Endodermal cell (in vitro differentiated cells): Measurements from ENCODE around the gene PTOV1. TPM values are rescaled to one million over a fixed set of nuclear protein-coding genes. Genes with fewer than 3 reads are reported as not detected.

Source experiments
- DNase-seq: peaks from one replicate; pipeline ENCODE4 v3.0.0-alpha.2; 2017
- H3K27ac ChIP-seq: 2 replicates; pipeline ENCODE4 v1.5.1; 2013; ENCODE audit warnings: mild to moderate bottlenecking, low read depth, low read length, moderate library complexity
- H3K27me3 ChIP-seq: 2 replicates; pipeline ENCODE4 v1.6.1; 2013; ENCODE audit warnings: mild to moderate bottlenecking, low read length, moderate library complexity; ENCODE audit not compliant: insufficient read depth, control insufficient read depth, poor library complexity, severe bottlenecking
- H3K36me3 ChIP-seq: 2 replicates; pipeline ENCODE4 v1.7.0; 2013; ENCODE audit warnings: mild to moderate bottlenecking, low read length, moderate library complexity; ENCODE audit not compliant: control insufficient read depth, insufficient read depth
- H3K4me1 ChIP-seq: one replicate; pipeline ENCODE4 v1.7.0; 2013; ENCODE audit warnings: low read length; ENCODE audit not compliant: control insufficient read depth, insufficient read depth
- H3K4me3 ChIP-seq: 2 replicates; pipeline ENCODE4 v1.5.1; 2013; ENCODE audit warnings: mild to moderate bottlenecking, low read length, moderate library complexity
- H3K9ac ChIP-seq: 2 replicates; pipeline ENCODE4 v1.6.1; 2013; ENCODE audit warnings: mild to moderate bottlenecking, low read length, moderate library complexity; ENCODE audit not compliant: poor library complexity, severe bottlenecking; ENCODE audit errors: extremely low read depth
- H3K9me3 ChIP-seq: 2 replicates; pipeline ENCODE4 v1.6.1; 2013; ENCODE audit warnings: mild to moderate bottlenecking, low read length, moderate library complexity; ENCODE audit not compliant: control insufficient read depth
- H3K27ac Mint-ChIP-seq: 2 replicates; pipeline ENCODE4 v1.8.0; 2020; ENCODE audit warnings: mixed read lengths
- H3K27me3 Mint-ChIP-seq: 2 replicates; pipeline ENCODE4 v1.8.0; 2021; ENCODE audit warnings: mild to moderate bottlenecking, mixed read lengths; ENCODE audit not compliant: insufficient read depth
- H3K36me3 Mint-ChIP-seq: 2 replicates; pipeline ENCODE4 v1.8.0; 2020; ENCODE audit warnings: low read depth, mixed read lengths
- H3K4me1 Mint-ChIP-seq: 2 replicates; pipeline ENCODE4 v1.8.0; 2020; ENCODE audit warnings: mixed read lengths
- H3K4me3 Mint-ChIP-seq: 2 replicates; pipeline ENCODE4 v1.8.0; 2020; ENCODE audit warnings: mild to moderate bottlenecking, moderate library complexity, mixed read lengths
- H3K9me3 Mint-ChIP-seq: 2 replicates; pipeline ENCODE4 v1.8.0; 2020; ENCODE audit warnings: mild to moderate bottlenecking, mixed read lengths
- WGBS, 2 experiments: methylation state at CpG; one replicate each; pipeline versions ENCODE4 v1.1.5 to v1.1.7; 2013; ENCODE audit warnings: missing lambda C conversion rate in 2 of 2, mixed read lengths in 1 of 2; ENCODE audit not compliant: insufficient coverage in 1 of 2, insufficient read length in 1 of 2; 5-methylcytosine and 5-hydroxymethylcytosine counted together
- total RNA-seq, 2 donors: library from RNA; stranded (reverse); fragmentation: NEBNext Ultra II Directional in 1 of 2; extraction: Animal tissue kit (Norgen Biotek cat#: 25700) in 1 of 2; gene quantifications; 2 replicates in 1 of 2; 3 replicates in 1 of 2; pipeline ENCODE4 v1.2.1, GENCODE V29; 2021
- TF ChIP-seq, protein P1 (sequence below): fragments of 200-600 bp; sonication (generic); conservative IDR thresholded peaks from 2 replicates; pipeline ENCODE4 v1.5.0; 2021; ENCODE audit warnings: antibody characterized with exemption, mild to moderate bottlenecking

PTOV1 gene
- total RNA-seq, 2 donors from 2014 or later = 279 to 287 TPM

- H3K27ac Mint-ChIP-seq = no peak overlapping the region
- WGBS, 2 experiments = 87 to 94% methylated on average over 7 to 18 of the region's 18 CpGs
- peaks cover 56% of the 10 kb centered on the region for H3K27me3 Mint-ChIP-seq
- Histone ChIP-seq H3K9me3 (no peaks in the 10 kb centered on the region), H3K27me3 (no peaks in the 10 kb centered on the region), H3K4me3 (no peak overlapping the region), H3K36me3 (no peaks in the 10 kb centered on the region), H3K4me1 (no peaks in the 10 kb centered on the region), H3K27ac (no peak overlapping the region), H3K9ac (no peak overlapping the region)
- no peaks in the 10 kb centered on the region for H3K4me1 Mint-ChIP-seq
- DNase-seq = no peak
- peaks cover 5% of the 10 kb centered on the region for H3K9me3 Mint-ChIP-seq
- no peak overlapping the region for H3K4me3 Mint-ChIP-seq
- peaks cover 3% of the 10 kb centered on the region for H3K36me3 Mint-ChIP-seq
- TF ChIP-seq, protein P1, sequence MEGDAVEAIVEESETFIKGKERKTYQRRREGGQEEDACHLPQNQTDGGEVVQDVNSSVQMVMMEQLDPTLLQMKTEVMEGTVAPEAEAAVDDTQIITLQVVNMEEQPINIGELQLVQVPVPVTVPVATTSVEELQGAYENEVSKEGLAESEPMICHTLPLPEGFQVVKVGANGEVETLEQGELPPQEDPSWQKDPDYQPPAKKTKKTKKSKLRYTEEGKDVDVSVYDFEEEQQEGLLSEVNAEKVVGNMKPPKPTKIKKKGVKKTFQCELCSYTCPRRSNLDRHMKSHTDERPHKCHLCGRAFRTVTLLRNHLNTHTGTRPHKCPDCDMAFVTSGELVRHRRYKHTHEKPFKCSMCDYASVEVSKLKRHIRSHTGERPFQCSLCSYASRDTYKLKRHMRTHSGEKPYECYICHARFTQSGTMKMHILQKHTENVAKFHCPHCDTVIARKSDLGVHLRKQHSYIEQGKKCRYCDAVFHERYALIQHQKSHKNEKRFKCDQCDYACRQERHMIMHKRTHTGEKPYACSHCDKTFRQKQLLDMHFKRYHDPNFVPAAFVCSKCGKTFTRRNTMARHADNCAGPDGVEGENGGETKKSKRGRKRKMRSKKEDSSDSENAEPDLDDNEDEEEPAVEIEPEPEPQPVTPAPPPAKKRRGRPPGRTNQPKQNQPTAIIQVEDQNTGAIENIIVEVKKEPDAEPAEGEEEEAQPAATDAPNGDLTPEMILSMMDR = no peak
Measured at GRCh38 chr19:49894011-49894664, 43.2 kb downstream of the PTOV1 start.

GRCh38 chr19:49894879-49895565, 44.1 kb downstream of the PTOV1 start:
- no peak overlapping the region for H3K4me3 ChIP-seq
- no peaks in the 10 kb centered on the region for H3K9me3 ChIP-seq
- TF ChIP-seq, protein P1 = no peak
- no peak overlapping the region for H3K4me3 Mint-ChIP-seq
- peaks cover 49% of the 10 kb centered on the region for H3K27me3 Mint-ChIP-seq
- WGBS, 2 experiments = 91 to 100% methylated on average over 5 to 16 of the region's 17 CpGs
- no peaks in the 10 kb centered on the region for H3K36me3 ChIP-seq
- no peaks in the 10 kb centered on the region for H3K27me3 ChIP-seq
- no peaks in the 10 kb centered on the region for H3K9me3 Mint-ChIP-seq
- H3K36me3 Mint-ChIP-seq = no peaks in the 10 kb centered on the region
- DNase-seq = no peak
- H3K27ac Mint-ChIP-seq = no peak overlapping the region
- H3K4me1 Mint-ChIP-seq = no peaks in the 10 kb centered on the region
- H3K4me1 ChIP-seq = no peaks in the 10 kb centered on the region
- H3K9ac ChIP-seq = no peak overlapping the region
- H3K27ac ChIP-seq = no peak overlapping the region

DNA sequence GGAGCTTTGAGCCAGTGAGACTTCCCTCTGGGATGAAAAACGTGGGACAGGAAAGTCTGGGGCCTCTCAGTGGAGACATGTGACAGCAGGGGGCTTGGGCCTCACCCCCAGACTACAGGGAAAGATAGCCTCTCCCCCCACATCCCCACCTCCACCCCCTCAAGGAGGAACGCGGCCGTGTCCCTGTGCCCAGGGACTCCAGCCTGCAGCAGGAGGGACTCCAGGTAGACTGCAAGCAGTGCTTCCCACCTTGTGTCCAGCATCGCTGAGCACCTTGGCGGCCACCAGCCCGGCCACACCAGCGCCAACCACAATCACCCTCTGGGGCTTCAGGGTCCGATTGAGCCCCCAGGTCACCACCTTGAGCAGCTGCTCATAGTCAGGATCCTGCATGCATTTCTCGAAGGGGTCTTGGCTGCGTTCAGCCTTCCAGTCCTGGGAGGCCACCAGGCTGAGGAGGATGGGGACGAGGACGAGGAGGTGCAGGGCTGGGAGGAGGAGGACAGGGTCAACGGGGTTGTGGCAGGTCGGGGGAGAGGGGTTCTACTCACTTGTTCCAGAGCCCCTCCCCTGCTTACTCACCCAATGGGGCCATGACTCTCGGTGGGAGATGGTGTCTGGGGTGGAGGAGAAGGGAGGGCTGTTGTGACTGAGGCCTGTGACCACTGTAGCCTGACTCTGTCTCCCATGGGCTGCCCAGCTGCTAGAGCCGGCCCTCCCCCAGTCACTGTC, 44.8 kb downstream of the PTOV1 start:
- 83 to 90% methylated on average over 12 to 14 of the region's 17 CpGs for WGBS, 2 experiments
- Histone ChIP-seq H3K9ac (no peak overlapping the region), H3K27ac (no peak overlapping the region), H3K9me3 (no peaks in the 10 kb centered on the region), H3K4me1 (no peaks in the 10 kb centered on the region), H3K27me3 (no peaks in the 10 kb centered on the region), H3K36me3 (no peaks in the 10 kb centered on the region), H3K4me3 (no peak overlapping the region)
- Mint-ChIP-seq H3K9me3 (no peaks in the 10 kb centered on the region), H3K36me3 (no peaks in the 10 kb centered on the region), H3K4me1 (no peaks in the 10 kb centered on the region), H3K4me3 (no peak overlapping the region), H3K27ac (no peak overlapping the region), H3K27me3 (peaks cover 44% of the 10 kb centered on the region)
- TF ChIP-seq, protein P1 = no peak
- DNase-seq = no peak
